ENCODE data around the gene FXYD5.

GRCh38 chr19:35143231-35143715 lies 11.3 kb upstream of the FXYD5 start, which contains the start of gene FXYD7:
- TF ChIP-seq, protein P1, sequence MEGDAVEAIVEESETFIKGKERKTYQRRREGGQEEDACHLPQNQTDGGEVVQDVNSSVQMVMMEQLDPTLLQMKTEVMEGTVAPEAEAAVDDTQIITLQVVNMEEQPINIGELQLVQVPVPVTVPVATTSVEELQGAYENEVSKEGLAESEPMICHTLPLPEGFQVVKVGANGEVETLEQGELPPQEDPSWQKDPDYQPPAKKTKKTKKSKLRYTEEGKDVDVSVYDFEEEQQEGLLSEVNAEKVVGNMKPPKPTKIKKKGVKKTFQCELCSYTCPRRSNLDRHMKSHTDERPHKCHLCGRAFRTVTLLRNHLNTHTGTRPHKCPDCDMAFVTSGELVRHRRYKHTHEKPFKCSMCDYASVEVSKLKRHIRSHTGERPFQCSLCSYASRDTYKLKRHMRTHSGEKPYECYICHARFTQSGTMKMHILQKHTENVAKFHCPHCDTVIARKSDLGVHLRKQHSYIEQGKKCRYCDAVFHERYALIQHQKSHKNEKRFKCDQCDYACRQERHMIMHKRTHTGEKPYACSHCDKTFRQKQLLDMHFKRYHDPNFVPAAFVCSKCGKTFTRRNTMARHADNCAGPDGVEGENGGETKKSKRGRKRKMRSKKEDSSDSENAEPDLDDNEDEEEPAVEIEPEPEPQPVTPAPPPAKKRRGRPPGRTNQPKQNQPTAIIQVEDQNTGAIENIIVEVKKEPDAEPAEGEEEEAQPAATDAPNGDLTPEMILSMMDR (IDR thresholded peaks at IDR 0.05): peak; percentile 46
- no peak for TF ChIP-seq ZFX (IDR thresholded peaks at IDR 0.05; ENCODE audit: borderline replicate concordance)
